Measurements from ENCODE around the gene FGF2.
"Not testable (repeated sequence)": the region's sequence is repeated elsewhere in the genome, so short reads cannot be mapped to it uniquely, and the experiment has no call there.

Gene FGF2

DNA sequence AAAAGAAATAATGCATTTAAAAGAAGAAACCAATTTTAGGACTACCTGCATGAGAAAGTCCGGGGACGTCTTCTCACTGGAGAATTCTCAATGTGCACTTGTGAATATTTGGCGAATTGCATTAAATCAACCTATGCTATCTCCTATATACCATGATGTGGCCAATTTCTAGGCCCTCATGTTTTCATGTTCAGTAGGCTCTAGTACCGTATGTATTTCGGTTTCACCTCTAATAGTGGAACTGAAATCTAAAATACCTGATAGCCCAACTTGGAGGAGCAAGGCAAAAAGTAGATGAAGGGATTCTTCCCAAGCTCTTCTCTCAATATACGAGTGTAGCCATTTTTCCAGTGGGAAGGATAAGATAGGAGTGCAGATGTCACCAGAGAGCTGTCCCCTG is 11.4 kb upstream of the FGF2 start:
- DNase-seq = no peak

DNA sequence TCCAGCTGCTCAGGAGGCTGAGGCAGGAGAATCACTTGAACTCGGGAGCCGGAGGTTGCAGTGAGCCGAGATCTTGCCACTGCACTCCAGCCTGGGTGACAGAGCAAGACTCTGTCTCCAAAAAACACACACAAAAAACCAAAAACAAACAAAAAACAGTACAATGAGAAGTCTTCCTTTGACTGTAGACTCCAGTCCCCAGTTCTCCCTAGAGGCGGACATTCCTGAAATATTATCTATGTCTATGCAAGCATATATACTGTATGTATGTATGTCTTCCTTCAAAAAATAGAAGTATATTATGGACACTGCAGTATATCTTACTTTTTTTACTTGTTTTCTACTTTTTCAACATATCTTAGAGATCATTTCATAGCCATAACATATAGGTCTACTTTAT is 10.2 kb upstream of the FGF2 start:
- DNase-seq = no peak

DNA sequence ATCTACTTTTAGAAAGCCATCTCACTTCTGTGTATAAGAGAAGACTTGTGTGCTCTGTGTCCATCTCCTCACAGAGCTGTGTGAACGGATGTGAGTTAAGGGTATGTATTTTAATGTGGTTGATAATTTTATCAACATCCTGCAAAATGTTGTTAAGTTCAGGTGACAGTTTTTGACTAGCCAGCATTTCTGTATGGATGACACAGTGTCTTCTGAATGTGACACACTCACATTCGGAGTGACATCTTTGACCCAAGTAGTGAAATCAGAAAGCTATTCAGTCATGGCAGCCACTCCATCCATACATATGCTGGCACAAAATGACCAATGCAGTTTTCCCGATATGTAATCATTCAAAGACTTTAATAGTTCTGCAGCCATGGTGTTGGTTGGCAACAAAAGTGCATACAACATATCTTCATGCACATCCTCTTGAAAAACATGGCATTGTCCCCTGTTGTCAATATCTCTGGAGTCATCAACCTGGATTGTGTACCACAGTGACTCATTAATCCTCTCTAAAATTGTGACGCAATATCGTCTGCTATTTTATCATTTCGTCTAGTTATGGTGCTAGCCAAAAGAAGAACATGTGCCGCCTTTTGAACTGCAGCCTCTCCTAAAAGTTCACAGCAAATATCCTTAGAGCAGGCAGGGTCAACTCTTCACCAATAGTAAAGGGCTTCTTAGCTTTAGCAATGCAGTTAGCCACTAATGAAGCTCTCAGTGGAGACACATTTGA is 6.8 kb upstream of the FGF2 start:
- DNase-seq = no peak

DNA sequence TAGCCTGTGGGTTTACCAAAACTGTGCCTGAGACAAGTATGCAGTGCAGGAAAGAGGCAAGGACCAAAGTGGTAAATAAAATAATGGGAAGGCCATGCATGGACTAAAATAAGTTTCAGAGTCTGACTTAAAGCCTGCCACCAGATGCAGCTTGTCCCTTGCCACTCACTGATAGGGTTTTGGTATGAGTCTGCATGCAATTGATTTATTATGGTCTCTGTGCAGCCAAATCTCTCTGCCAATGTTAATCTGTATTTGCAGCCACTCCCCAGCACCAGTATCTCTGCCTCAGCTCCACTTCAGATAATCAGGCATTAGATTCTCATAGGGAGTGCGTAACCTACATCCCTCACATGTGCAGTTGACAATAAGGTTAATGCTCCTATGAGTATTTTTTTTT is 5.5 kb upstream of the FGF2 start:
- no peak for DNase-seq

DNA sequence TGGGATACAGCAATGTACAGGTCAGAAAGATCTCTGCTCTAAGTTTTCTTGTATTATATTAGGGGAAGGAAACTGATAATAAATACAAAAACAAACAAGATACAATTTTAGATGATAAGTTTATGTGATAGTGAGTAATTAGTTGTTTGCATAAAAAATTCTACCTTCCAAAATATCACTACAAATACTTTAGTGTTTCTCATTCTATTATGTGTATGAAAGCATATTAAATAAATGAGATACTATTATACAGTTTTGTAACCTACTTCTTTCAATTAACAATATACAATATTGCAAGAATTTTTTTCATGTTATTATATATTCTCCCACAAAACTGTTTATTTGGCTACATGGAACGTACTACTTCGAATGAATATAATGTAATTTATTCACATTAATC is 4.2 kb upstream of the FGF2 start:
- no peak for DNase-seq

DNA sequence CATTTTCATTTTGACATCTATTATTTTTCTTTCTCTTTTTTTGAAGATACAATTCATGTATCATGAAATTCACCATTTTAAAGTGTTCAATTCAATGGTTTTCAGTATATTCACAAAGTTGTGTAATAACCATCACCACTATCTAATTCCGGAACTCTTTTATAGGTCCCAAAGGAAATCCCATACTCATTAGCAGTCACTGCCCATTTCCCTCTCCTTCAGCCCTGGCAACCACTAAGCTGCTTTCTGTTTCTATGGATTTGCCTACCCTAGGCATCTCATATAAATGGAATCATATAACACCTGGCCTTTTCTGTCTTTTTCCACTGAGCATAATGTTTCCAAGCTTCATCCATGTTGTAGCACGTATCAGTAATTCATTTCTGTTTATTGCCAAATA is 3.2 kb upstream of the FGF2 start:
- DNase-seq = no peak

DNA sequence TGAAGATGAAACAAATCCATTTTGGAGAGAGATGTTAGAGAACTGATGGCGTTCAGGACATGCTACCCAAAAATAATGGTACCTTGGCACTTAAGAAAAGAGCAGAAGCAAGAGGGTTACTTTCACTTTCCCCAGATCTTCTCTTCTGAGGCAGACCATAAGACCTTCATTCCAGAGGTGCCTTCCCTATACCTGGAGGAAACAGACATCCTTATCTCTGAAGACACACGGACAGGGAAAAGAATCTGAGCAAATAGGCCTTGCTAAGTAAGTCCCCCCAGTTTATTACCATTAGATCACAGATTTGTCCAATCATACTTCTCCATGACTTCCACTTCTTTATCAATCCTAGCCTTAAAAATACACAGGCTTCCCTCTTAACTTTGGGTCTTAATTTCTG is 2.0 kb upstream of the FGF2 start:
- no peak for DNase-seq

DNA sequence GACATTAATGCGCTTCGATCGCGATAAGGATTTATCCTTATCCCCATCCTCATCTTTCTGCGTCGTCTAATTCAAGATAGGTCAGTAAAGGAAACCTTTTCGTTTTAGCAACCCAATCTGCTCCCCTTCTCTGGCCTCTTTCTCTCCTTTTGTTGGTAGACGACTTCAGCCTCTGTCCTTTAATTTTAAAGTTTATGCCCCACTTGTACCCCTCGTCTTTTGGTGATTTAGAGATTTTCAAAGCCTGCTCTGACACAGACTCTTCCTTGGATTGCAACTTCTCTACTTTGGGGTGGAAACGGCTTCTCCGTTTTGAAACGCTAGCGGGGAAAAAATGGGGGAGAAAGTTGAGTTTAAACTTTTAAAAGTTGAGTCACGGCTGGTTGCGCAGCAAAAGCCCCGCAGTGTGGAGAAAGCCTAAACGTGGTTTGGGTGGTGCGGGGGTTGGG is 528 bp upstream of the FGF2 start:
- no peak for DNase-seq

DNA sequence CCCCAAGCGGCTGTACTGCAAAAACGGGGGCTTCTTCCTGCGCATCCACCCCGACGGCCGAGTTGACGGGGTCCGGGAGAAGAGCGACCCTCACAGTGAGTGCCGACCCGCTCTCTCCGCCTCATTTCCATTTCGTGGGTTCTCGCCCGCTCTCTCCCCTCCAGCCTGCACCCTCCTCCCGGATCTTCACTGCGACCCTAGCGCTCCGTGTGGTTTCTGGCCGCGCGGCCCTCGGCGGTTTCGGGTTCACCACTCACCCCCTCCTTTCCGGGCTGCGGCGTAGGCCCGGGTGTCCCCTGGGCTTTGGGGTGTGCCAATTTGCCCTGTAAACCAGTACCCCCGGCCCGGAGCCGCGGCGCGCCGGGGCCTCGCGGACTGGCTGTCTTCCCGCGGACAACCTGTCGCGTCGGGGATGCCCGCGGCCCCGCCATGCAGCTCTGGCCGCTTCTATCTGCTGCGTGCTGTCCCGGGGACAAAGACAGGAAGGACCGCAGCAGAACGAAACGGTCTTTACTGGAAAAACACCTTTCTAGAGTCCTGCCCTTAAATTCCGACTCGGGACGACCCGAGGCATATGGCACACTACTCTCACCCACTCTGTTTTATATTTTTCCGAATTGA is 737 bp downstream of the FGF2 start:
- no peak for DNase-seq

DNA sequence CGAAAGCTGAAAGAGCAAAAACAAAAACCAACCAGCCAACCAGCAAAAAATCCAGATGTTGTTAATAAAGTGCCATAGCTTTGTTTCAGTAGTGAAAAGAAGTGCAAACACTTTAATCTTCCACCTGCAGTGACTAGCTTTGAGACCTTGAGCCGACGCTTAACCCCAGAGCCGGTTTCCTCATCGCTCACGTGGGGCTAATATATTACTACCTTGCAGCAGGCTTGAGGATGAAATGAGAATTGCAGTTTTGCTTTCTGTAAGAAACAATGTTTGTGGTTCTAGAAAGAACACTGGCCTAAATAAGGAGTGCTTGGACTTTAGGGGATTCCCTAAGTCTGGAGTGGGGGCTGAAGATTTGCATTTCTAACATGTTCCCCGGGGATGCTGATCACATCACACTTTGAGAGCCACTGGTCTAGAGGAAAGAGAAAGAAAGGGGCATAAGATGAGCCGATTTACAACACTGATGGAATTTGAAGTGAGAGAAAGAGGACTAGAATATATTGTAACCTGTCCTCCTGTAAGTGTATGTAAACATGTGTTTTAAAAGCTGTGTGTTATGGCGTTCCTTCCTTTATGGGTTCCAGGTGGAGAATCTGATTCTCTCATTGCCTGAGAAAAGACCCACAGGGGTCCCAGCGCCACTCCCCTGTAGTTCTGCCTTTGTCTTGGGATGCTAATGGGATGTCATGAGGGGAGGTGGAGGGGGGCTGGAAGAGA is 1.4 kb downstream of the FGF2 start:
- peak; percentile 14 for DNase-seq

DNA sequence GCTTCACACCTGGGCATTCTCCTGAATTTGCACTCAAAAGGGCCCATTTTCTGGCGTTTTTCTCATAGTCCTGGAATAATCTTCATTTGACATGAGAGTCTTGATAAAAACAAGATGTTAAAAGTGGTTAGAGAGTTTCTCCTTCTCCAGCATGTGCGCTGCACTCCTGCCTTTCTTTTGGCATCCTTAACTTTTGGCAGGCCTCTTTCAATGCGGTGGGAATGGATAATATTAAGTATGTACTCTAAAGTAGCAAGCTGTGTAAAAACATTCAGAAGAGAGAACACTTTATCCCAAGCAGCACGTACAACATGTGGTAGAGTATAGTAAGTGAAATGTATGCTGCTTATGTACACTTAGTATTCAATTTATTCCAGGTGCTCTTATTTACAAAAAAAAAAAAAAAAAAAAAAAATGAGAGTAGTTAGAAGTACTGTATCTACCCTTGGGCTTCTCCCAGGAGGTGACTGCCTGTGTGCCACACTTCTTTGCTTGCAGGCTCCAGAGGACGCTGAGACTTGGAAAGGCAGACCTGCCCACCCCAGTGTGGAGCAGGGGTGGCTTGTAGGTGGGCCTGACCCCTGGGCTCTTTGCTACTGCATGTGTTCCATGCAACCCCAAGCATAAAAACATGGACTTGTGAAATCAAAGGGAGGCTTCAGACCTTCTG is 3.9 kb downstream of the FGF2 start:
- no peak for DNase-seq

DNA sequence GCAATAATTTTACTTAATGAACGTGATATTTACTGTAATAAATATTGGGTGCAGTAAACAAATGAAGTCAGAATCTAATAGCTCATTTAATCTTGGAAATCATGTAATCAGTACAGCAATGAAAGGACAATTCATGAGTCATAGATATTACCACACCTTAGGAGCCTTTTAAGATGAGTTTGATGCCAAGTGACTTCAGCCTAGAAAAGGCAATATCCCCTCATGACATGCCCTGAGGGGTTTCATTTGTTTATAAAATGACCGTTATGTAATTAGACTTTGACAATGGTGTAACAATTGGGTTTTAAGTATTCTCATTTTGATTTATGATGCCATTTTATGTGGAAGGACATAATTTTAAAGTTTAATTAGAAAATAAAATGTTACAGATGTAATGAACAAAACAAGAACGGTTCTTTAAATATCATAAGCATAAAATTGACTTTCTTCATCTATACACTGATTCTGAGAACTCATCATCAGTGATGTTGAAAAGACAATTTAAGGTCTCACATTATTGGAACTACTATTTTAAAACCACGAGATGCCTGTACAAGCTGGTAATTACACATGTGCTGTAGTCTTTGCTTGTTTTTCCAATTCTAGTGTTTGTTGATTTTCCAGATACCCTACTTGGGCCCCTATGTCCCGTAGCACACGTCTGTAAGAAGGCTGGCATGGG is 5.0 kb downstream of the FGF2 start:
- DNase-seq = no peak

DNA sequence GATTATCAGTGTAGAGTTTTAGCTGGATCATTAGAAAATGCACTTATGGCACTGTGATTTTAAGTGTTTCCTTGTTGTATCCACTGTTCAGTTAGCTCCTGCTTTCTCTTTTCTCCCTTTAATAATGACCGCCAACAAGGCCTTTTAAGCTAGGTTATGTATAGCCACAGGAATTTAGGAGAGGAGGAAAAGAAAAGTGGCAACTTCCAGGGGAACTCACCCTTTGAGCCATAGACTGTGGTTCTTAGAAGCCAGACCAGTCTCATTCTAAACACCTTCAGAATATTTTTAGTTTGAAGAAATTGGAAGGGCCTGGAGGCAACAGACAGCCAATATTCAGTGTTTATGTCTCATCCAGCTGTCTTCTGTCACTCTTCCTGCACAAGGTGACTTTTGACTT is 6.1 kb downstream of the FGF2 start:
- no peak for DNase-seq

DNA sequence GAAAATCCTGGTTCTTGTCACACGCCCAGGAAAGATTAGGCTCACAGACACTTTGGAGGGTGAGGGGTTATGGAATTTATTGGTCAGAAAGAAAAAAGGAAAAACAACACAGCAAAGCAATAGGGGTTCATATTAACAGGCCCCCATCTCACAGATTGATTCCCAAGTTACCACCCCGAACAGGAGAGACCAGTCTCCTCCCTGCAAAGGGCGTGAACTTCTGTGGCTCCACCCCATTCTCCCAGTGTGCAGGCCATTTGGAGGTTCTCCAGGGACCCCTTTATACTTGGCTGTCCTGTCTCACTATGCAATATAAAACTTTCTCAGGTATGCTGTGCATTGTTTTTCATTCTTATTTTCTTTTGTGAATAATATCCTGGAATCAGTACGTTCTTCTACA is 7.4 kb downstream of the FGF2 start:
- no peak for DNase-seq

DNA sequence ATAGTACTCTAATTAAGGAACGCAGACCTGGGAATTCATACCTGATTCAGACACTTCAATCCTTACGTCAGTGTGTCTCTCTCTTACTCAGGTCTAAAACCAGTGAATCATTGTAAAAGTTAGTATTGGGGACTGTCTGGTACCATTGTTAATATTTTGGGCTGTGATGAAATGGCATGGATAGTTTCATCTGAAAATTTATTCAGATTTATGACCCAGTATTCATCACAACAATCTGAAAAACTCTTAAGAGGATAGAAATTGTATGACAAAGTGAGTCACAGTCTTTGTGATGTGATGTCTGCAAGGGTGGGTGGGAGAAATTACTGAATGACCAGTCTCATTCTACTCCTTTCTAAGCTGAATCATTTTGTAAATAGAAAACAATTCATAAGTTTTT is 10.3 kb downstream of the FGF2 start:
- no peak for DNase-seq

DNA sequence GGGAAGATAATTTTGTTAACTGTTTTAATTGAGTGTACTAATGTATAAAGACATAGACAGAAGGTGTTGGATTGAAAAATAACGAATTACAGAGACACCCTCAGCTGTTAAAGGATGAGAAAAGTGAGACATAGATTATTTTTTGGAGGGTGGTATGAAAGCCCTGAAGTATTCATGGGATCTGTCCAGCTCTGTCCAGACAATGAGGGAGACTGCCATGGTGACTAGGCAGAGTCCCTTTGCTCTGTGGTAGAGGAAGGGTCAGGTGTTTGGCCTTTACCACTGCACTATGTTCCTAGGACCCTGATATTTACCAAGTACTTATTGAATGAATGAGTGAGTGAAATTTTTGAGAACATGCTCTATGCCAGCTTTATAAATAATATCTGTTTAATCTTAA is 11.4 kb downstream of the FGF2 start:
- DNase-seq = no peak

DNA sequence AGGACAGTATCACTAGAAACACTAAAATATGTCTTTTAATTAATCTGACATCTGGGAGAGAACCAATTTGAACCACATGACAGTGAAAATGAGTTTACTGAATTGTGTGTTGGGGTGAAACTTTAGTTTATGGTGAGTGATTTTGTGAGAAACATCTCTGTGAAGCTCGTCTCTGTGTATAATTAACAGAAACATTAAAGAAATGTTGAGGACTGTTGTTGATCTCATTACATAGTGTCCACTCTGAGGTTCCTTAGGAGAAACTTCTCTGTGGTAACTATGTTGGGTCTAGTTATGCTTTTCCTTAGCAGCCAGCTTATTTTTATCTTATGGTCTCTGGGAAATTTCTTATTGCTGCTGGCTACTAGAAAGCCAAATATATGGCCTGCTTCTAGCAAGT is 15.8 kb downstream of the FGF2 start:
- no peak for DNase-seq

DNA sequence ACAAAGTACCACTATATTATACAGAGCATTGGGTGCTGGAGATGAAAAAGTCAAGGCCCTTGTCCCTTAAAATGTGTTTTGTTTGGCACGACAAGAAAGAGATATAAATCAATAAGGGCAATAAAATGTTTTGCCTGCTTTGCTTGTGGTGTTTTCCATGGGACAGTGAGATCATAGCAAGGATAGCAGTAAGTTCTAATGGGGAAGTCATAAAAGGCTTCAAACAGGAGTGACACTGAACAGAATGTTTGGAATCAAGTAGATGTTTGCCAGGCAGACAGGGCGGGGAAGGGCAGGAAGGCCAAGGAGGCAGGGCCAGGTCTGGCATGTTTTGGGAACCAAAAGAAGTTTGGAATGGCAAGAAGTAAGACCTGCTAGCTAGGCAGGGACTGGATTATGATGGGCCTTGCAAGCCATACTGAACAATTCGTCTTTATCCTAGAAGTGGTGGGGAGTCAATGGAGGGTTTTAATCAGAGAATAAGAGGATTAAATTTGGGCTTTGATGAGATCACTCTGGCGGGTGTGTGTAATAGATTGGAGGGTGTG is 16.4 kb downstream of the FGF2 start:
- DNase-seq = no peak

DNA sequence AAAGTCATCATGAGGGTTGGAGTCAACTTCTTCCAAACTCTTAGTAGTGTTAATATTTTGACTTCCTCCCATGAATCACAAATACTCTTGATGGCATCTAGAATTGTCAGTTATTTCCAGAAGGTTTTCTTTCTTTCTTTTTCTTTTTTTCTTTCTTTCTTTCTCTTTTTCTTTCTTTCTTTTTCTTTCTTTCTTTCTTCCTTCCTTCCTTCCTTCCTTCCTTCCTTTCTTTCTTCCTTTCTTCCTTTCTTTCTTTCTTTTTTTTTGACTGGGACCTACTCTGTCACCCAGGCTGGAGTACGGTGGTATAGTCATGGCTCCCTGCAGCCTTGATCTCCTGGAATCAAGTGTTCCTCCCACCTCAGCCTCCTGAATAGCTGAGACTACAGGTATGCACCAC is 17.8 kb downstream of the FGF2 start:
- DNase-seq = not testable (repeated sequence)

DNA sequence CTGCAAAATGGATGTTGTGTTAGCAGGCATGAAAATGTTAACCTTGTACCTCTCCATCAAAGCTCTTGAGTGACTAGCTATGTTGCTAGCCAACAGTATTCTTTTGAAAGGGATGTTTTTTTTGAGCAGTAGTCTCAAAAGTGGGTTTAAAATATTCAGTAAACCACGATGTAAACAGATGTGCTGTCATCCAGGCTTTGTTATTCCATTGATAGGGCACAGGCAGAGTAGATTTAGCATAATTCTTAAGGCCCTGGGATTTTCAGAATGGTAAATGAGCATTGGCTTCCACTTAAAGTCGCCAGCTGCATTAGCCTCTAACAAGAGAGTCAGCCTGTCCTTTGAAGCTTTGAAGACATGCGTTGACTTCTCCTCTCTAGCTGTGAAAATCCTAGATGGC is 18.4 kb downstream of the FGF2 start:
- DNase-seq = no peak

DNA sequence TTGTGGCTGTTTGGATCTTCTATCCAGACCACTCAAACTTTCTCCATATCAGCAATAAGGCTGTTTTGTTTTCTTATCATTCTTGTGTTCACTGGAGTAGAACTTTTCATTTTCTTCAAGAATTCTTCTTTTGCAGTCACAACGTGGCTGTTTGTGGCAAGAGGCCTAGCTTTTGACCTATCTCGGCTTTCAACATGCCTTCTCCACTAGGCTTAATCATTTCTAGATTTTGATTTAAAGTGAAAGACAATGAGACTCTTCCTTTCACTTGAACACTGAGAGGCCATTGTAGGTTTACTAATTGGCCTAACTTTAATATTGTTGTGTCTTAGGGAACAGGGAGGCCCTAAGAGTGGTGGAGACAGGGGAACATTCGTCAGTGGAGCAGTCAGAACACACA is 19.1 kb downstream of the FGF2 start:
- no peak for DNase-seq

DNA sequence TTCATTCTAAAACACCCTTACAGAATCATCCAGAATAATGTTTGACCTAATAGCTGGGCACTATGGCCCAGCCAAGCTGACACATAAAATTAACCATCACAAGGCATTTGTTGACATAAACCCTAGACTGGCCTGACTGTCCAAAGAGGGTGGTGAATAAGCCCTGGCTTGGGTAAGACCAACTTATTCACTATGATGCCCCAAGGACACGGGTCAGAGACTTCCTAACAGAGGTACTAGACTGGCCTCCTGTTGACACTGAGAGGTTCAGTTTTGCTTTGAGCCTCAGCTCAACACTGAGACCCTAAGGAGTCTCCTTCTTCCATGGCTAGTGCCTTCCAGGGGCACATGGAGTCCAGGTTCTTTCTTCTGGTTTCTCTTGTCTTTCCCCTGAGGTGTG is 21.3 kb downstream of the FGF2 start:
- DNase-seq = no peak

DNA sequence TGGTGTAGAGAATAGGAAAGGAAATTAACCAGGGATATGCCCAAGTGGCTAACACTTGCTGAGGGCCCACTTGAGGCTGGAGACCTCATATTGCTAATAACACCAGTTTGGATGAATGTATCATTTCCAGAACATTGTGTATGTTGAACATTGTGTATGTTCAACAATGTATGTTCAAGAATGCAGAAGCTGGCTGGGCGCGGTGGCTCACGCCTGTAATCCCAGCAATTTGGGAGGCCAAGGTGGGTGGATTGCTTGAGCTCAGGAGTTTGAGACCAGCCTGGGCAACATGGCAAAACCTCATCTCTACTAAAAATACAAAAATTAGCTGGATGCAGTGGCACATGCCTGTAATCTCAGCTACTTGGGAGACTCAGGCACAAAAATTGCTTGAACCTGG is 23.2 kb downstream of the FGF2 start:
- DNase-seq = not testable (repeated sequence)
